K562 (cell line): ENCODE data around the gene C22orf39. TPM values are rescaled to one million over a fixed set of nuclear protein-coding genes. Genes with fewer than 3 reads are reported as not detected.

Source experiments
- ATAC-seq: fragments of 200-7000 bp; cut with Tn5 transposase; 3 replicates; pipeline ENCODE4 v1.9.1; 2020; ENCODE audit warnings: moderate library complexity
- BruUV-seq: library from RNA; stranded (reverse); fragments of 400-500 nt; replicated peaks from 2 replicates; lab custom pipeline; 2021; lab: Mats Ljungman, UMichigan
- CTCF ChIA-PET: fragments of 300-600 bp; formaldehyde crosslinking; extraction: SDS; loops from one replicate; lab custom pipeline; 2021; ENCODE audit warnings: low intra/inter-chr PET ratio; lab: Yijun Ruan, JAX
- POLR2A ChIA-PET: fragments of 300-600, 350-650 bp; sonication (Branson Sonifier 250); formaldehyde crosslinking; extraction: SDS; loops from one replicate; lab custom pipeline; 2021; ENCODE audit warnings: antibody characterized with exemption, inconsistent platforms; lab: Yijun Ruan, JAX
- DNase-seq, 4 experiments: peaks; one replicate each; pipeline versions ENCODE4 v3.0.0 to v3.0.0-alpha.2; 2011 to 2018; ENCODE audit warnings: low spot score in 3 of 4, mixed read lengths in 3 of 4; ENCODE audit errors: extremely low read depth in 1 of 4
- FAIRE-seq: peaks from 2 replicates; lab custom pipeline; 2011; peaks lifted over from hg19 to GRCh38; lab: Jason Lieb, UNC
- H2AFZ ChIP-seq: 2 replicates; pipeline ENCODE4 v1.6.0; 2011; ENCODE audit warnings: low read depth, low read length, control low read depth, inconsistent platforms
- H3K27ac ChIP-seq: fragments of 200-600 bp; 3 replicates; pipeline ENCODE4 v1.8.0; 2011; ENCODE audit warnings: low read depth, mild to moderate bottlenecking, control low read depth, inconsistent platforms, low read length, moderate library complexity, mixed read lengths; ENCODE audit errors: extremely low read depth
- H3K27me3 ChIP-seq, 2 experiments: fragments of 300-600 bp in 1 of 2; 2 replicates in 1 of 2; 3 replicates in 1 of 2; pipeline versions ENCODE4 v1.6.0 to v1.8.0; 2011; ENCODE audit warnings: inconsistent platforms in 2 of 2, low read length in 2 of 2, mild to moderate bottlenecking in 1 of 2, mixed read lengths in 1 of 2, moderate library complexity in 1 of 2; ENCODE audit not compliant: control insufficient read depth in 2 of 2, insufficient read depth in 2 of 2
- H3K36me3 ChIP-seq: fragments of 300-600 bp; 3 replicates; pipeline ENCODE4 v1.8.0; 2011; ENCODE audit warnings: mild to moderate bottlenecking, low read length, inconsistent platforms; ENCODE audit not compliant: control insufficient read depth, insufficient read depth
- H3K4me1 ChIP-seq, 2 experiments: fragments of 200-600 bp in 1 of 2; replicated peaks in 1 of 2; 2 replicates in 1 of 2; 3 replicates in 1 of 2; pipeline versions ENCODE4 v1.5.1 to v1.8.0; 2011; ENCODE audit warnings: inconsistent platforms in 2 of 2, low read length in 2 of 2, mild to moderate bottlenecking in 1 of 2, mixed read lengths in 1 of 2, moderate library complexity in 1 of 2; ENCODE audit not compliant: control insufficient read depth in 2 of 2, insufficient read depth in 2 of 2
- H3K4me2 ChIP-seq: 2 replicates; pipeline ENCODE4 v1.6.1; 2011; ENCODE audit warnings: low read length, control low read depth, inconsistent platforms, mixed read lengths; ENCODE audit not compliant: insufficient read depth
- H3K4me3 ChIP-seq: fragments of 200-600 bp; sonication (generic), shearing (Covaris generic); 2 replicates; pipeline ENCODE4 v1.5.1; 2016; ENCODE audit warnings: control low read depth, inconsistent platforms
- H3K79me2 ChIP-seq: fragments of 200-600 bp; 3 replicates; pipeline ENCODE4 v1.8.0; 2011; ENCODE audit warnings: low read length, inconsistent platforms; ENCODE audit not compliant: control insufficient read depth, insufficient read depth
- H3K9ac ChIP-seq, 2 experiments: 2 replicates each; pipeline versions ENCODE4 v1.6.0 to v1.6.1; 2011; ENCODE audit warnings: low read depth in 2 of 2, low read length in 2 of 2, control low read depth in 1 of 2, inconsistent platforms in 1 of 2, mild to moderate bottlenecking in 1 of 2, mixed read lengths in 1 of 2; ENCODE audit not compliant: insufficient read depth in 1 of 2
- H3K9me1 ChIP-seq: one replicate; pipeline ENCODE4 v1.6.0; 2011; ENCODE audit warnings: inconsistent platforms, mild to moderate bottlenecking, low read length, moderate library complexity; ENCODE audit not compliant: control insufficient read depth, insufficient read depth
- H3K9me3 ChIP-seq: replicated peaks from 2 replicates; pipeline ENCODE4 v1.5.1; 2011; ENCODE audit warnings: low read depth, low read length, inconsistent platforms; ENCODE audit not compliant: control insufficient read depth, insufficient read depth
- H4K20me1 ChIP-seq: replicated peaks from 2 replicates; pipeline ENCODE4 v1.6.1; 2011; ENCODE audit warnings: low read length, inconsistent platforms, mixed read lengths; ENCODE audit not compliant: control insufficient read depth, insufficient read depth
- ADNP ChIP-seq: fragments of 200-800 bp; sonication (Bioruptor generic); IDR thresholded peaks from 2 replicates; pipeline ENCODE4 v1.6.1; 2016; ENCODE audit warnings: missing genetic modification characterization, missing compliant biosample characterization
- FOXJ3 ChIP-seq: sonication (generic); formaldehyde crosslinking; IDR thresholded peaks from 2 replicates; pipeline ENCODE4 v1.4.0; 2020; ENCODE audit warnings: mild to moderate bottlenecking, missing genetic modification reagents
- HLTF ChIP-seq: fragments of 450-650 bp; IDR thresholded peaks from 2 replicates; pipeline ENCODE4 v1.6.1; 2016
- HNRNPUL1 ChIP-seq: fragments of 200-400 bp; formaldehyde crosslinking; IDR thresholded peaks from 2 replicates; pipeline ENCODE4 v1.6.1; 2017; ENCODE audit warnings: low read length
- MTA2 ChIP-seq: fragments of 450-650 bp; IDR thresholded peaks from 2 replicates; pipeline ENCODE4 v1.6.1; 2016; ENCODE audit warnings: low read depth
- MYC ChIP-seq, 2 experiments: fragments of 250-450 bp in 1 of 2; sonication (Bioruptor Pico) in 1 of 2; IDR thresholded peaks; 2 replicates each; pipeline versions ENCODE4 v1.5.1 to v1.6.1; 2012 to 2021; ENCODE audit warnings: low read depth in 2 of 2, borderline replicate concordance in 1 of 2, improper control_type of control experiment in 1 of 2, low read length in 1 of 2, mild to moderate bottlenecking in 1 of 2, moderate library complexity in 1 of 2
- PML ChIP-seq: IDR thresholded peaks from 2 replicates; pipeline ENCODE4 v1.6.1; 2012; ENCODE audit warnings: low read length, inconsistent platforms
- POLR3A ChIP-seq: IDR thresholded peaks from 2 replicates; pipeline ENCODE4 v1.6.1; 2011; ENCODE audit warnings: borderline replicate concordance, mild to moderate bottlenecking, moderate library complexity; ENCODE audit not compliant: insufficient read length, insufficient read depth; ENCODE audit errors: extremely low read depth
- SETDB1 ChIP-seq: IDR thresholded peaks from one replicate; pipeline ENCODE4 v1.6.1; 2012; ENCODE audit warnings: low read length, control low read depth, inconsistent platforms
- SUPT5H ChIP-seq: fragments of 450-650 bp; IDR thresholded peaks from 2 replicates; pipeline ENCODE4 v1.6.1; 2016
- ZBTB1 ChIP-seq: sonication (generic); formaldehyde crosslinking; IDR thresholded peaks from 2 replicates; pipeline ENCODE4 v1.8.1; 2023; ENCODE audit warnings: missing genetic modification reagents, low read depth, mild to moderate bottlenecking, borderline replicate concordance
- ZNF23 ChIP-seq: fragments of 250-450 bp; sonication (Bioruptor Pico); IDR thresholded peaks from 2 replicates; pipeline ENCODE4 v1.4.0; 2020; ENCODE audit warnings: mild to moderate bottlenecking
- ZNF24 ChIP-seq: fragments of 450-650 bp; IDR thresholded peaks from 2 replicates; pipeline ENCODE4 v1.6.1; 2016
- WGBS: fragments of 100-300 bp; shearing (Covaris generic); methylation state at CpG from one replicate; pipeline ENCODE4 v1.1.6; 2016; ENCODE audit warnings: low coverage, mixed read lengths; ENCODE audit not compliant: insufficient coverage; ENCODE audit errors: missing lambda C conversion rate; 5-methylcytosine and 5-hydroxymethylcytosine counted together
- in situ Hi-C: fragments of 300-500 bp; cut with MboI; formaldehyde crosslinking; loops from 4 replicates; pipeline ENCODE4 v1.15.0; 2018; ENCODE audit warnings: inconsistent platforms, mixed read lengths
- intact Hi-C: fragments of 100-400 bp; cut with micrococcal nuclease; formaldehyde crosslinking; loops from 2 replicates; pipeline ENCODE4 v1.14.2; 2022
- polyA plus RNA-seq, 8 experiments: library from polyadenylated mRNA; depleted of rRNA in 4 of 8; stranded (reverse) in 5 of 8; unstranded in 3 of 8; fragments of >200 nt; fragmentation: Nextera tagmentation in 2 of 8; fragmentation: Illumina TruSeq in 1 of 8; extraction: Ambion mirVana in 2 of 8; extraction: Trizol in 1 of 8; gene quantifications; 2 replicates each; pipeline versions ENCODE4 v1.2.1 to v1.2.3, GENCODE V29; 2011 to 2014; ENCODE audit warnings: inconsistent platforms in 1 of 8, missing spikeins in 1 of 8
- total RNA-seq, 7 experiments: library from RNA; depleted of rRNA in 6 of 7; stranded (reverse); fragments of >200 nt in 6 of 7; fragmentation: Illumina TruSeq in 2 of 7; extraction: Trizol in 2 of 7; gene quantifications; 2 replicates each; pipeline versions ENCODE4 v1.2.1 to v1.2.3, GENCODE V29; 2011 to 2021; ENCODE audit warnings: low replicate concordance in 1 of 7
- TF ChIP-seq, protein P1 (sequence below), 2 experiments: fragments of 450-650 bp; conservative IDR thresholded peaks; 2 replicates each; pipeline ENCODE4 v1.6.1; 2017; ENCODE audit warnings: mild to moderate bottlenecking in 2 of 2, moderate library complexity in 2 of 2

C22orf39 gene
- total and polyA plus RNA-seq, 9 of the 15 experiments (the other 6 are each of a cell fraction or from before 2014, with no cell fraction given), result 20.4 to 139 (median 66.8) TPM

DNA sequence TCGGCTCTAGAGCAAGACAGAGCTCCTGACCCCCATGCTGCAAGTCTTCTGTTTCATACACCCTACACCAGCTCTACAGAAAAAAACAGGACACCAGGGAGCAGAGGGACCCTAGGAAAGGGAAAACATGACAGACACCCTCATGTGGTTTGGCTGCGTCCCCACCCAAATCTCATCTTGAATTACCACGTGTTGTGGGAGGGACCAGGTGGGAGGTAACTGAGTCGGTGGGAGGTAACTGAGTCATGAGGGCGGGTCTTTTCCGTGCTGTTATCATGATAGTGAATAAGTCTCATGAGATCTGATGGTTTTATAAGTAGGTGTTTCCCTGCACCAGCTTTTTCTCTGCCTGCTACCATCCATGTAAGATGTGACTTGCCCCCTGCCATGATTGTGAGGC lies 6.6 kb upstream of the C22orf39 start:
- intact Hi-C loops, result no loop called here
- 0 out of 2 replicates have a peak, but pooled peaks cover 3% of the 10 kb centered on the region for H4K20me1 ChIP-seq
- H2AFZ ChIP-seq, result no peak overlapping the region
- FAIRE-seq (no peak), ATAC-seq (no peak), DNase-seq (no peak)
- no peaks in the 10 kb centered on the region for H3K9me3 ChIP-seq
- H3K36me3 ChIP-seq, result peaks cover 98% of the 10 kb centered on the region
- no peaks in the 10 kb centered on the region for H3K27me3 ChIP-seq
- ChIA-PET POLR2A (interaction anchor here (0.9 to 11.7 kb wide), 7 partner anchors 8 to 308 kb away, joined by 3 to 284 read pairs (median 12); partner anchors contain the start of genes C22orf39, CDC45, HIRA and MRPL40), CTCF (interaction anchor here (0.6 kb wide), 1 partner anchor 227 kb away, joined by 6 read pairs; no protein-coding TSS in a partner anchor)
- 61% methylated on average over 6 of the region's 6 CpGs for WGBS
- TSS peak; percentile 8 for BruUV-seq
- no peak overlapping the region for H3K4me3 ChIP-seq
- no peak for TF ChIP-seq MTA2
- peak; percentile 41 for TF ChIP-seq SUPT5H
- TF ChIP-seq ZBTB1 (CRISPR knock-in tag), result no peak
- TF ChIP-seq HLTF, result no peak
- no peak for TF ChIP-seq ZNF23 (CRISPR knock-in tag)
- TF ChIP-seq MYC (IDR thresholded peaks at IDR 0.05; ENCODE audit: low read depth, low read length), result no peak
- TF ChIP-seq MYC (CRISPR knock-in tag; IDR thresholded peaks at IDR 0.05; ENCODE audit: borderline replicate concordance, low read depth), result 0 out of 2 replicates have a peak, but pooled peaks have one; percentile 26
- no peak for TF ChIP-seq FOXJ3 (CRISPR knock-in tag)
- peak; percentile 18 for TF ChIP-seq SETDB1
- no peak for TF ChIP-seq ZNF24
- no peak for TF ChIP-seq POLR3A
- no peak for TF ChIP-seq ADNP (tag)
- no peak for TF ChIP-seq PML
- TF ChIP-seq, protein P1, sequence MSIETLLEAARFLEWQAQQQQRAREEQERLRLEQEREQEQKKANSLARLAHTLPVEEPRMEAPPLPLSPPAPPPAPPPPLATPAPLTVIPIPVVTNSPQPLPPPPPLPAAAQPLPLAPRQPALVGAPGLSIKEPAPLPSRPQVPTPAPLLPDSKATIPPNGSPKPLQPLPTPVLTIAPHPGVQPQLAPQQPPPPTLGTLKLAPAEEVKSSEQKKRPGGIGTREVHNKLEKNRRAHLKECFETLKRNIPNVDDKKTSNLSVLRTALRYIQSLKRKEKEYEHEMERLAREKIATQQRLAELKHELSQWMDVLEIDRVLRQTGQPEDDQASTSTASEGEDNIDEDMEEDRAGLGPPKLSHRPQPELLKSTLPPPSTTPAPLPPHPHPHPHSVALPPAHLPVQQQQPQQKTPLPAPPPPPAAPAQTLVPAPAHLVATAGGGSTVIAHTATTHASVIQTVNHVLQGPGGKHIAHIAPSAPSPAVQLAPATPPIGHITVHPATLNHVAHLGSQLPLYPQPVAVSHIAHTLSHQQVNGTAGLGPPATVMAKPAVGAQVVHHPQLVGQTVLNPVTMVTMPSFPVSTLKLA (conservative IDR thresholded peaks at IDR 0.05), result 0 out of 4 replicates have a peak, but pooled peaks of 1 of the 2 experiments have one; percentile 37
- no peak; the same call in 1 of the 2 replicates for TF ChIP-seq HNRNPUL1
- H3K27ac ChIP-seq, result no peak overlapping the region
- no peaks in the 10 kb centered on the region for H3K4me1 ChIP-seq
- no peak overlapping the region for H3K9ac ChIP-seq
- no peaks in the 10 kb centered on the region for H3K9me1 ChIP-seq
- H3K4me2 ChIP-seq, result no peak overlapping the region
- in situ Hi-C loops, result no loop called here
- H3K79me2 ChIP-seq, result no peaks in the 10 kb centered on the region
